Stimulated activated CD4-positive, alpha-beta T cell treated with anti-CD3 and anti-CD28 coated beads, Interleukin-2, amount 100 ng/mL, for 4 hours (primary cell): ENCODE results near the gene ERFE.
A peak's percentile ranks its signal among the peaks of the same experiment; 100 is the strongest.
"Not testable (repeated sequence)": the region's sequence is repeated elsewhere in the genome, so short reads cannot be mapped to it uniquely, and the experiment has no call there.

Experiments
- DNase-seq: peaks from one replicate; pipeline ENCODE4 v3.0.0-alpha.2; 2020; ENCODE audit warnings: low read depth

ERFE gene, protein sequence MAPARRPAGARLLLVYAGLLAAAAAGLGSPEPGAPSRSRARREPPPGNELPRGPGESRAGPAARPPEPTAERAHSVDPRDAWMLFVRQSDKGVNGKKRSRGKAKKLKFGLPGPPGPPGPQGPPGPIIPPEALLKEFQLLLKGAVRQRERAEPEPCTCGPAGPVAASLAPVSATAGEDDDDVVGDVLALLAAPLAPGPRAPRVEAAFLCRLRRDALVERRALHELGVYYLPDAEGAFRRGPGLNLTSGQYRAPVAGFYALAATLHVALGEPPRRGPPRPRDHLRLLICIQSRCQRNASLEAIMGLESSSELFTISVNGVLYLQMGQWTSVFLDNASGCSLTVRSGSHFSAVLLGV

DNA sequence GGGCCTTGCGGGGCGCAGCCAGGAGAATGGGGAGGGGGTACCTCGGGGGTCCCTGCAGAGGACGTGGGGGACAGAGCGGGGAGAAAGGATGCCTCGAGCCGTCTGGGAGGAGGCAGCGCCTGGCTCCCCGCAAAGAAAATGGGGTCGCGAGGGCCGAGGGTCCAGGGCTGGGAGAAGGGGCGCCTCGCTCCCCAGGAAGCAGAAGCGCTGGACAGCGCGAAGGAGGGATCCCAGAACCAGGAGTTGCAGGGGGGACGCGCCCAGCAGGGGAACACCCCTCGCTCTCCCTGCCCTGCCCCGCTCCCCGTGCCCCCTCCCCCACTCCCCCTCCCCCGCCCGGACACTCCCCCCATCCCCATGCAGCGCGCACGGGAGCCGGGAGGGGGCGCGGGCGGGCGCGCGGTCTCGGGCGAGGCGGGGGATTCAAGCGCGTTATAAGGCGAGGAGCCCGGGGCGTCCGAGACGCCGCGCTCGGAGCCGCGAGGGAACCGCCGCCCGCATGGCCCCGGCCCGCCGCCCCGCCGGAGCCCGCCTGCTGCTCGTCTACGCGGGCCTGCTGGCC, at the start of gene ERFE:
Gene ERFE (plus strand): TSS at position 462 of the 562 bp plus-strand sequence. CDS start 38 bp downstream, at position 500.
- peak; percentile 29 for DNase-seq

DNA sequence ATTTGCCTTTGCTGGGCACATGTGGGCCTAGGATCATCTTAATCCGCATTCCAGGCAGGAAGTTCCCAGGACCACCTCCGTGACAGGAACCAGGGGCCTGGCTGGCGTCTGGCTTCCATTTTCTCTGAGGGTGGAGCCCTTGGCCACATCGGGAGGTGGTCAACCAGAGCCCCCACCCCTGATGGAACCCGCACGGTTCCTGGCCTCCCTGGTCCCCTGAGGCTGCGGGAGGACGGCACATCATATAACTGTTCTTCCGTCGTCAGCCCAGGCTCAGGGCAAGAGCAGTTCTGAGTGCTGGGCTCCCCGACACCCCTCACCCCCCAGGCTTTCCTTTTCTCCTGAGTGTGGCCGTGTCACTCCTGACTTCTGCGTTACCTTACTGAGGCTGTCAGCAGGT, 45.2 kb upstream of the ERFE start:
- DNase-seq: no peak

DNA sequence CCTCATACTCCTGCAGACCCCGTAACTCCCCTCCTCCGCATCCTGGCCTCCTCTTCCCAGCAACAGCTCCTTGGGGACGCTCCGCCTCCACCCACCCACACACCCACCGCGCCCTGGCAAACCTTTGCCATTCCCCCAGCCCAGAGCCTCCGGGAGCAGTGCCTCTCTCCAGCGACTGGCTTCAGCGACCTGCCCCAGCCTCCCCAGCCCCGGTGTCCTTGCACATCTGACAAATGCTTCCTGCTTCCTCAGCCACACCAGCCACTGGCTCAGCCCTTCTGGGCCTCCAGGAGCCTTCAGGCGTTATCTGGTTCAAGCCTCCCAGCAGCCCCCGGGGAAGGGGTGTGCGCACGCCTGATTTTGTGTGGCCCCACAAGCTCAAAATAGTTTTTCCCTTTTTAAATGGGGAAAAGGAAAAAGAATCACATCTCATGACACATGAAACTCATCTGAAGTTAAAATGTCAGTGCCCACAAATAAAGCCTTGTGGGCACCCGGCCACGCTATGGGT, 44.4 kb upstream of the ERFE start:
- no peak for DNase-seq

DNA sequence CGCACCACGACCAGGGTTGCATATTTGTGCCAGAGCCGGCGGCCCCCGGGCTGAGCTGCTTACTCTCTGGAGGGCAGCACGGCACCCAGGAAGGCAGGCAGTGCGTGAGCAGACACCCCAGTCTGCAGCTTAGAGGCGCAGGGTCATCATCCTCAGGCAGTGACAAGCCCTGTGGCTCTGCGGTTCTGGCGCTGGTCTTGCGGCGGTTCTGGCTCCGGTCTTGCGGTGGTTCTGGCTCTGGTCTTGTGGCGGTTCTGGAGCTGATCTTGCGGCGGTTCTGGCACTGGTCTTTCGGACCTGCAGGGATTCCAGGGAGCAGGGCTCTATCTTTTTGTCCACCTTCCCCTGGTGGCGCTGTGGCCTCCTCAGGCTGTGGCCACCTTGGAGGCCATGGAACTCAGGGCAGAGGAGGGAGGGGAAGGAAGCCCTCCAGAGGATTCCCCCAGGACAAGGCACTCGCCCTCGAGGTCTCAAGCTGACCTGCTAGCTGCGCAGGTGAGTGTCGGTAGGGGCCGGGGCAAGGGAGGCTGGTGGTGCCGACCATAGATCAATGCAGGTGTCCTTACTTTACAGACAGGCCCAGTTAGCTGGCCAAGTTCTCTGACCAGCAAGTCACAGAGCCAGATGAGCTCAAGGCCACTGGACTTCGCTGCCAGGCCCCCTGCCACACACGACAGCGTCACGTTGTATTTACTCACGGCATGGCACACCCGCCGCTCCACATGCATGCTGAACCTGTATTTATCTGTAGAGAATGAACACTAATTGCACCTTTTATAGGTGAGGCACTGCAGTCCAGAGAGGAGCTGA, 43.7 kb upstream of the ERFE start:
- DNase-seq: no peak

DNA sequence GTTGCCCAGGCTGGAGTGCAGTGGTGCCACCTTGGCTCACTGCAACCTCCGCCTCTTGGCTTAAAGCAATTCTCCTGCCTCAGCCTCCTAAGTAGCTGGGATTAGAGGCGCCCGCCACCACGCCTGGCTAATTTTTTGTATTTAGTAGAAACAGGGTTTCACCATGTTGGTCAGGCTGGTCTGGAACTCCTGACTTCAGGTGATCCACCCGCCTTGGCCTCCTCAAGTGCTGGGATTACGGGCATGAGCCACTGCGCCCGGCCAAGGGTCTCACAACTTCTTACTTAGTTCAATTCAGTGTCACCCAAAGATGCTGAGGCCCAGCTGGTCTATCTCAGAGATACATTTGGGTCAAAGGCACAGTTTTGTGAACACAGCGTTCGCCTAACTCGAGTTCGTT, 43.1 kb upstream of the ERFE start:
- not testable (repeated sequence) for DNase-seq

DNA sequence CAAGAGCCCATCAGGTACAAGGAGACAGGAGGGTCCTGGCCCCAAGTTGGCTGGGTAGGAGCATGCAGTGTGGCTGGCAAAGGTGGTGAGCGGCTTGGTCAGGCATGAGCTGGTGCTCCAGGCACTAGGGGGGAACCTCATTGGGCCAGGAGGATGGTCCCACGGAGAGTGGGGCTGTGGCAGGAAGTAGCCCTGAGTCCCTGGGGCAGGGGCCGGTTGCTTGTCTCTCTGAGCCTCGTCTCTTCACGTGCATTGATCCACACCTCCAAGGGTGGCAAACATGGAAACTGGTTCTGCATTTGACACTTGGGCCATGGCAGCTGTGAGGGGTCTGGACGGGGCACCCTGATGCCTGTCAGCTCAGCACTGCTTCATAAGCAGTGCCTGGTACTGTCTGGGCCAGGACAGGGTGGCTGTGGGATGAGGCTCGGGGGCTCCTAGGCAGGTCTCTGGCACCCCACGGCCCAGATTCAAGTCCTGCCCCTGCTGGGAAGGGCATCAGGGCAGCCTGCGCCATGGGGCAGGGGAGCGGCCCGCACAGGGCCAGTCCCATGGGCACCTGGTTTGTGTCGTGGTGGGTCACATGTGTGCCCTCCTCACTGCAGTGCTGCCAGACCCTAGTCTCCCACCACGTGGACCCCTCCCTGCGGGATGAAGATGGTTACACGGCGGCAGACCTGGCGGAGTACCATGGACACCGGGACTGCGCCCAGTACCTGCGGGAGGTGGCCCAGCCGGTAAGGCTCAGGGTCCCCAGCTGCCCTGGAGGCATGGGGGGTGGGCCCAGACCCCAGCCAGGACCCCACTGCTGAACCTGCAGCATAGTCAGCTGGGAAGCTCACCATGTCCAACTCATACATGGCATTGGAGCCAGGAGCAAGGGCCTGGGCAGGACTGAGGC, 42.2 kb upstream of the ERFE start:
- DNase-seq: no peak

DNA sequence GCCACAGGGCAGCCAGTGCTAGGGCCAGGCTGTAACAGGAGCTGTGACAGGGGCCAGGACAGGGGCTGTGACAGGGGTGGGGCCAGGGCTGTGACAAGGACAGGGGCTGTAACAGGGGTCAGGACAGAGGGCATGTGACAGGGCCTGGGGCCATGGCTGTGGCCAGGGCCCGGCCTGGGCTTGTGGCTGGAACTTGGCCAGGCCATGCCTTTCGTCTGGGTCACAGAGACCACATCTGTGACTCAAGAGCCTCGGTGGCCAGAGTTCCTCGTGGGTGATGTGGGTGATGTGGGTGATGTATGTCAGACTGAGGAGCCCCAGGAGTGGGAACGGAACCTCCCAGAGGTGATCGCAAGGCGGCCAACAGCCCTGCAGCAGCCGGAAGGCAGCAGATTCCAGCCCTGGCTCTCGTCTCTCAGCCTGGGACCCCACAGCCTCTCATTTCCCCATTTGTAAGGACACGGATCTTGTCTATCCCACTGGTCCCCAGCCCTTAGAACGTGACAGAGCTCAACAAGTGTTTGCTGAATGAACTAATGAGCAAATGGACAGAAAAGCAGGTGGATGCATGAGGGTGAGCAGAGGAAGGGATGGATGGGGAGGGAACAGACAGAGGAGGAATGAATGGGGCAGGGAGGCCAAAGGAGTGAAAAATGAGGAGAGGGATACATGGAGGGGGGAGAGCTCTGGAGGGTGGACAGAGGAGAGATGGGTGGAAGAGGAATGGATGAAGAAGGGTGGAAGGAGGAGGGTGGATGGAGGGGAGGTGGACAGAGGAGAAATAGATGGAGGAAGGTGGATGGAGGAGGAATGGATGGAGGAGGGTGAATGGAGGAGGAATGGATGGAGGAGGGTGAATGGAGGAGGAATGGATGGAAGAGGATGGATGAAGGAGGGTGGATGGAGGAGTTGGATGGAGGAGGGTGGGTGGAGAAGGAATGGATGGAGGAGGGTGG, 41.3 kb upstream of the ERFE start:
- no peak for DNase-seq

DNA sequence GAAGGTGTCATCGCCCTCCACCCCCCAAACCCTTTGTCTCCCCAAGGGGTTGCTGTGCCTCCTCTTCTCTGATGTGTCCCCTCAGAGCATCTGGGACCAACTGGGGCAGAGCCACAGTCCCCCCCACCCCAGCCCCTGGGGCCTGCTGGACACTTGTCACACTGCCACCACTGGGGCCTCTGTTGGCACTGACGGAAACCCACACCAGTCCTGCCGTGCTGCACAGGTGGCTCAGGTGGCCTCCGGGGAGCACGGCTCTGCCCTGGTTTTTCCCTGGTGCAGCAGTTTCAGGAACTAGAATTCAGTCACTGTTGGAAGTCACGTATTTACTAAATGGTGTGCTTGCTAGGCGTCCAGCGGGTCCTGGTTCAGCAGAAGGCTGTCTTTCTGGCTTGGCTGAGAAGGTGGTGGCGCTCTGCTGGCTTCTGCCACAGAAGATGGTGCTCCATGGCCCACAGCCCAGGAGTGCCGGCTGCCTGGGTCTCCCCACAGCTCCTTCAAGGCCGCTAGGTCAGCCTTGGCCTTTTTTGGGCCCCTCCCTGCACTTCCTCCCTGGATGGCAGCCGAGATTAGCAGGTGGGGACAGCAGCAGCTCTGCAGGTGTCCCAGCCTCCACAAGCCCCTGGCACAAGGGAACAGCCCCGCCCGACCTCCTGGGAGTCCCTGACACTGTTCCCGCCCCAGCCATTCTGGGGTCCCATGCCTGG, 38.9 kb upstream of the ERFE start:
- DNase-seq: no peak

DNA sequence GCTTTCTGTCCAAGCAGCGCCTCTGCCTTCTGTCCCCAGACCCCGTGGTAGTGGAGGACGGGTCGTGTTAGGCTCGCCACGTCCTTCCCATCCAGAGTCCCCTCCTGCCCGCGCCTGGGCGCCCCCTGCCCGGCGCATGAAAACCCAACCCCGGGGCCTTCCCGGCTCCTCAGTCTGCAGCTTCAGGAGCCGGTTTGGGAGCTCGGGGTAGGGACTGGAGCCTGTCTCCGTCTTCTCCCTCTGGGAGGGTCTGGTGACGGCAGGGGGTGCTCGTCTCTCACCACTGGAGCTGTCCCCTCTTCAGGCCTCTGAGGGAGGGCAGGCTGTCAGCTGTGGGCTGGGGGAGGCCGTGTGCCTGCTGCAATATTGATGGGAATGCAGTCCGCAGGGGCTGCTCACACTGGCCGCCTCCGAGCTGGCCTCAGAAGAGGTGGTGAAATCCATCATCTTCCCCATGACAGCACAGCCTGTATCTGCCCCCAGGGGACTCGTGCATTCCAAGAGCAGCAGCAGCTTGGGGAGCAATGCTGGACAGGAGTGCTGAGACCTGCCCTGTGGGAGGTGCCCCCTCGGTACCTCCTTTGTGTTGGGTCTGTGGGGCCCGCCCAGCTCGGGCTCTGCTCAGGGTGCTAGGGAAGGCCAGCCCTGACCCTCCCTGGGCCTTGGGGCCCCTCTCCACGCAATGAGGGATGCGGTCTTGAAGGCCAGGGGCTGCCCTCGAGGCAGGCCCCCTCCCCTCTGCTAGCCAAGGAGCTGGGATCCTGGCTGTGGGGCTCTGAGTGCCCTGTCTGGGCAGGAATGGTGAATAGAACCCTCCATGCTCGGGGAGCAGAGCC, 38.1 kb upstream of the ERFE start:
- DNase-seq: no peak

DNA sequence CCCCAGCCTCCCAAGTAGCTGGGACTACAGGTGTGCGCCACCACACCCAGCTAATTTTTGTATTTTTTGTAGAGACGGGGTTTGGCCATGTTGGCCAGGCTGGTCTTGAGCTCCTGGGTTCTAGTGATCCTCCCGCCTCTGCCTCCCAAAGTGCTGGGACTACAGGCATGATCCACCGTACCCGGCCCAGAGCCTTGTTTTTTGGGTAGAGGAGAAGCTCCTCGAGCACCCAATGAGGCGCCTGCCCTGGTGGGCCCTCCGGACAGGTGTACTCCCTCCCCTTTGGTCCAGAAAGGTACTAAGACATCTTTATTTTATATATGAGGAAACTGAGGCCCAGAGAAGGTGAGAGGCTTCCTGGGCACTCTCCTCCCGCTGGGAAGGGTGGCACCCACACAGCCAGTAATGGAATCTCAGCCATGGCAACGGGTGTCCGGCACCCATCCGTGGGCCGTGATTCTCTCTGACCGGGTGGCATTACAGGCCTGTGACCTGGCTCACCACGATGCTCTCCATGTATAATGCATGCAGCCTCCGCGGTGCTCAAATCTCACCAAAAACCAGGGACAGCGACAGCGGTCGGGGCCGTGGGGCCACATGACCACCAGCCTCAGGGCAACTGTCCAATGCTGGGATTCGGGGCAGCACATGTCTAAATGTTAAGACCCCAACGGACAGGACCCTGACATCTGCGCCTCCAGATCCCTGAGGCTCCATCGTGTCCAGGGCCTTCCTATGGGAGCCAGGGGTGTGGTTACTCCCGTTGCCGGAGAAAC, 37.1 kb upstream of the ERFE start:
- no peak for DNase-seq

DNA sequence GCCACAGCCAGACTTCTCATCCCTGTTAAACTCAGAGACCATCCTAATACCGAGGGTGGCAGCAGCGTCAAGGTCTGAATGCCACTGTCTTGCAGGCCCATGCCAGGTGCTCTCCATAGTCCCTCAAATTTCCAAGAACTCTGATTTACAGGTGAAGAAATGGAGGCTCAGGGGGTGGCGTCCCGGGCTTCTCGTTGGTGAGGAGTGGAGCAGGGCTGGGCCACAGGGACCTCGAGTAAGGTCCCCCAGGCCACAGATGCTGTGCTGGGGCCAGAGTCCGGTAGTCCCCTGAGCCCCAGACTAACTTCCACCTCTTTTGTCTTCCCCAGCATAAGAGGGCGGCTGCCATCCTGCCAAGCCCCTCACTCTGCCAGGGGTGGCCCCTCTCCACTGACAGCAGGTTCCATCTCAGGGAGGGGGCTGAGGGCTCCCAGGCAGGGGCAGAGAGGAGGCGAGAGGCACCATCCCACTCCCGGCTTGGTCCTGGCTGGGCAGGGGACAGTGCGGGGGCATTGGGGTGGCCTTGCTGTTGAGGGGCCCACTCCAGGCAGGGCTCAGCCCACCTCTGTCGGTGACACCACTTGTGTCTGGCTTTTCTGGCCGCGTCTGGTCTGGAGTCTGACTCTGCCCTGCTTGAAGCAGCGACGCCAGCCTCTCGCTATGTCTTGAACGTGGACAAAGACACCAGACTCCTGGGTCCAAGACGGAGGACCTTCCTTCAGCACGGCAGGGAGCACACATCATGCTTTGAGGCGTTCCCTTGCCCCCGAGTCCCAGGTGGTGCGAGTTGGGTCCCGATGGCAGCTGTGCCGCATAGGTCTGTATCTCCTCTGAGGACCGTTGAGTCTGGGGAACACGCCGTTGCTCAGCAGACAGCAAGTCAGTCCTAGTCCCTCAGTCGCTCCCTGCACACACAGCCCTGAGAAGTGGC, 36.2 kb upstream of the ERFE start:
- no peak for DNase-seq

DNA sequence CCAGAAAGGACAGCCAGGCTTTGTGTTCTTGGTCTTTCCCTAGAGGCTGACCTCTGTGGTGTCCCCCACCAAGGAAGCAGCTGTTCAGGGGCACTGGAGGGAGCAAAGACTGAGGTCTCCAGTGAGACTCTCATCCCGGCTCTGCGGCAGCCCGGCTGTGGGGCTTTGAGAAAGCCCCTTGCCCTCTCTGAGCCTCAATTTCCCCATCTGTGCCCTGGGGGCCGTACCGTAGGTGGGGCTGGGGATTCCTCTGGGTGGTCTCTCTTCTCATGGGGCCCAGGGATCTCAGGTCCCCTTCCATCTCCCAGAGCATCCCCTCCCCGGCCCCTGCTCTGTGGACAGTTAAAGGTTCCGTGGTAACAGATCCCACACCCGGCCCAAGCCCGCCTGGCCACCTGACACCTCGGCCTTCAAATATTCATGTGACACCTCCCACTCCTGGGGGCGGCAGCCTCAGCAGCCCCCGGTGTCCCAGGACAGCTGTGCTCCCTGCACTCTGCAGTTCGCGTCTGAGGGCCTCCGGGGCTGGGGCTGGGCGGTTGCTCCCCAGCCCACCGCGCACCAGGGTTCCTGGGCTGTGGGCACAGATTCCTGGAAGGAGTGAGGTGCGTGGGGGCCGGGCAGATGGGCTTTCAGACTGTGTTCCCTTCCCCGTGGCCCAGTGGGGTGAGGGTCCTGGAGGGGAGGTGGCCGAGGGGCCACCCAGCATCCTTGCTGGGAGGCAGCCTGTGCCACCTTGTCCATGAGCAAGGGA, 35.4 kb upstream of the ERFE start:
- DNase-seq: no peak

DNA sequence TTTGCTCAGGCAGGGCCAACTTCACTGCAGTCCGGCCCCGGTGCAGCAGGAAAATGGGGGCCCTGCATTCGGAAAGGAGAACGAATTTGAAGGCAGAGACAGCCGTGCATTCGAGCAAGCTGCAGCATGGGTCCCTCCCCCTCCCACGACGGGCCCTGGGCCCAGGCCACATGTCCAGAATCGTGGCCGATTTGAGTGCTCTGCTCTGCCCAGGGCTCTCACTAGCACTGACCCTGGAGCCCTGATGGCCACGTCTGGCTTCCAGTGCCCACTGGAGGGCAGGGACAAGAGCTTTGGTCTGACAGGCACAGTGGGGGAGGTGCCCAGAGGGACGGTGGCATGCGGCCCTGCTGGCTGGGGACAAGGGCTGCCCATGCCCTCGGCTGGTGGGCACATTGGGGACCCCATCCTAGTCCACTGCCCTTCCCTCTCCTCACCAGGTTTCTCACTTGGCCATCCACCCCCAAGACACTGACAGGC, 34.7 kb upstream of the ERFE start:
- DNase-seq: no peak

DNA sequence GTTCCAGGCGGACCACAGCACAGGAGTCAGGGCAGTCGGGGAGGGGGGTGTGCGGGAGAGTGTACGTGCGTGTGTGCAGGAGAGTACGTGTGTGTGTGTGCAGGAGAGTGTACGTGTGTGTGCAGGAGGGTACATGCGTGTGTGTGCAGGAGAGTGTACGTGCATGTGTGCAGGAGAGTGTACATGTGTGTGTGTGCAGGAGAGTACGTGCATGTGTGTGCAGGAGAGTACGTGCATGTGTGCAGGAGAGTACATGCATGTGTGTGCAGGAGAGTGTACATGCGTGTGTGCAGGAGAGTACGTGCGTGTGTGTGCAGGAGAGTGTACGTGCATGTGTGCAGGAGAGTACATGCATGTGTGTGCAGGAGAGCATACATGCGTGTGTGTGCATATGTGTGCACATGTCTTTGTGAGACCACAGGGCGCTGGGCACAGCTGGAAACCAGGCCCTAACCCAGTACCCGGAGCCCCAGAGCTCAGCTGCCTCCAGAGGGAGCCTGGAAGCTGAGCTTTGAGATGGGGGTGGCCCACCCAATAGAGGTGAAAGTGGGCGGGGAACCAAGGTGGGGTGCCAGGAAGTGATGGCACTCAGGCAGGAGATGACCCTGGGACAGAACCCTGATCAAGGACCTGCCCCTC, 34.2 kb upstream of the ERFE start:
- no peak for DNase-seq

DNA sequence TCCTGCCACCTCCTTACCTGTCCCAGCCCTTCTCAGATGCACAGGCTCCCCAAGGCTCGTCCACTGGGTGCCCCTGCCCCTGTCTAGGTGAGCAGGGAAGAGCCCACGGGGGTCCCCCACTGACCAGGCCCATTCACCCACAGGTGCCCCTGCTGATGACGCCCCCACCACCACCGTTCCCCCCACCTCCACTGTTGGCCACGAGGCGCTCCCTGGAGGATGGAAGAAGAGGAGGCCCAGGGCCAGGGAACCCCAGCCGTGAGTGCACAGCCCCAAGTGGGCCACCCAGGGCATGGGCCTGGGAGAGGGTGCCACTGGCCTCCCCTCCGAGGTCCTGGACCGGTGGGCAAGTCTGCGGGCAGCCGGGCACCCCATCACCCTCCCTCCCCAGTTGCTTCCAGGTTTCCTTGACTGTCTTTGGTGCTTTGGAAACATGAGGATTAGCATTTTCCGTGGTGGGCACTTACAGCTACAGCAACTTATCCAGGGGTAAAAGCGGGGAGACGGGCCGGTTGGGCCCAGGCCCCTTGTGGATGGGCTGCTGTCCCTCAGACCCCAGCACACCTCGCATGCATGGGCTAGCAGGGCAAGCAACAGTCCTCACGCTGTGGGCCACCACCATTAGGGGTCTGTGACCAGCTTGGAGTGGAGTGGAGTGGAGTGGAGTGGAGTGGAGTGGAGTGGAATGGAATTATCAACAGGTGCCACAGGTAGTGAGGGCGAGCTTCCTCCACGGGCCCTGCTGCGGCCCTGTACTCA, 33.5 kb upstream of the ERFE start:
- DNase-seq: no peak
